Natural killer cell treated with Interleukin-12 subunit alpha and Interleukin-12 subunit beta and Interleukin-15 and Interleukin-18, amount 100 ng/mL, for 72 hours (primary cell): ENCODE measurements around the gene SLAMF8. TPM values are rescaled to one million over a fixed set of nuclear protein-coding genes. Genes with fewer than 3 reads are reported as not detected.

Experiments
- ATAC-seq, 2 donors: fragments of 150-1000 bp; cut with Tn5 transposase in 1 of 2; sonication (Bioruptor Pico), chemical (Tn5 transposase) in 1 of 2; 2 replicates each; pipeline ENCODE4 v1.10.0; 2021
- DNase-seq: peaks from one replicate; pipeline ENCODE4 v3.0.0; 2022; ENCODE audit warnings: low spot score
- H3K27ac Mint-ChIP-seq, 2 donors: 1 replicate in 1 of 2; 2 replicates in 1 of 2; pipeline ENCODE4 v1.8.0; 2022; ENCODE audit warnings: mixed read lengths in 2 of 2, mild to moderate bottlenecking in 1 of 2, moderate library complexity in 1 of 2
- H3K27me3 Mint-ChIP-seq, 2 donors: 1 replicate in 1 of 2; 2 replicates in 1 of 2; pipeline ENCODE4 v1.8.0; 2022; ENCODE audit warnings: mixed read lengths in 2 of 2
- H3K36me3 Mint-ChIP-seq: one replicate; pipeline ENCODE4 v1.8.0; 2022; ENCODE audit warnings: mixed read lengths
- H3K4me1 Mint-ChIP-seq, 2 donors: 1 replicate in 1 of 2; 2 replicates in 1 of 2; pipeline ENCODE4 v1.8.0; 2022; ENCODE audit warnings: low read depth in 2 of 2, mixed read lengths in 2 of 2, mild to moderate bottlenecking in 1 of 2
- H3K4me3 Mint-ChIP-seq: one replicate; pipeline ENCODE4 v1.8.0; 2022; ENCODE audit warnings: mixed read lengths
- H3K9me3 Mint-ChIP-seq: 2 replicates; pipeline ENCODE4 v1.8.0; 2022; ENCODE audit warnings: mixed read lengths
- total RNA-seq, 2 donors: library from RNA; stranded (reverse); gene quantifications; one replicate each; pipeline ENCODE4 v1.2.3, GENCODE V29; 2022

SLAMF8 gene
- 1 to 10 TPM in 1 of 2 donors, under 1 TPM in 1; 0.29 to 2.1 TPM for total RNA-seq

- H3K4me1 Mint-ChIP-seq = peaks cover 79 to 80% of the 10 kb centered on the region in 2 donors
- peak within 1 kb of the TSS; percentile 77 for H3K4me3 Mint-ChIP-seq
- ATAC-seq = peak; percentile 93
- H3K9me3 Mint-ChIP-seq = no peaks in the 10 kb centered on the region
- H3K27ac Mint-ChIP-seq = peak within 1 kb of the TSS; percentile 85 to 95
- peaks cover 10% of the 10 kb centered on the region for H3K36me3 Mint-ChIP-seq
- H3K27me3 Mint-ChIP-seq = peaks cover 17 to 26% of the 10 kb centered on the region in 2 donors
- DNase-seq = peak; percentile 88
Measured at GRCh38 chr1:159826441-159827101, at the start of gene SLAMF8. TSS of gene SLAMF8 (plus strand) at chr1:159826873. CDS start at chr1:159826899, 26 bp downstream.

- DNase-seq = no peak
- no peak for ATAC-seq
- Mint-ChIP-seq H3K27ac (peak overlapping the region in 1 of 2 donors; percentile 17), H3K4me3 (no peak overlapping the region), H3K4me1 (peaks cover 9 to 21% of the 10 kb centered on the region in 2 donors), H3K27me3 (peaks cover 2 to 9% of the 10 kb centered on the region in 2 donors), H3K36me3 (no peaks in the 10 kb centered on the region), H3K9me3 (no peaks in the 10 kb centered on the region)
Measured at GRCh38 chr1:159778266-159778665, 48.4 kb upstream of the SLAMF8 start.

GRCh38 chr1:159779403-159779851 lies 47.2 kb upstream of the SLAMF8 start:
- Mint-ChIP-seq H3K4me3 (peak overlapping the region; percentile 81), H3K27ac (peak overlapping the region in 1 of 2 donors; percentile 32), H3K9me3 (no peaks in the 10 kb centered on the region), H3K36me3 (no peaks in the 10 kb centered on the region), H3K27me3 (peaks cover 0 to 5% of the 10 kb centered on the region in 2 donors), H3K4me1 (peaks cover 9 to 27% of the 10 kb centered on the region in 2 donors)
- DNase-seq (no peak), ATAC-seq (no peak)

GRCh38 chr1:159780583-159781582 lies 45.8 kb upstream of the SLAMF8 start, which contains the start of gene DUSP23:
TSS of gene DUSP23 (plus strand) at chr1:159780962. CDS start at chr1:159781101, 139 bp downstream.
- Mint-ChIP-seq H3K27ac (peak within 1 kb of the TSS in 1 of 2 donors; percentile 32), H3K27me3 (peaks cover 0 to 5% of the 10 kb centered on the region in 2 donors), H3K4me1 (peaks cover 9 to 29% of the 10 kb centered on the region in 2 donors), H3K36me3 (no peaks in the 10 kb centered on the region), H3K4me3 (peak within 1 kb of the TSS; percentile 81), H3K9me3 (no peaks in the 10 kb centered on the region)
- DNase-seq (peak; percentile 96), ATAC-seq (peak; percentile 98 to 99)

GRCh38 chr1:159781992-159782391 lies 44.7 kb upstream of the SLAMF8 start:
- H3K4me3 Mint-ChIP-seq = peak overlapping the region; percentile 73
- no peaks in the 10 kb centered on the region for H3K9me3 Mint-ChIP-seq
- DNase-seq (no peak), ATAC-seq (no peak)
- H3K36me3 Mint-ChIP-seq = no peaks in the 10 kb centered on the region
- H3K27me3 Mint-ChIP-seq = peaks cover 0 to 5% of the 10 kb centered on the region in 2 donors
- no peak overlapping the region for H3K27ac Mint-ChIP-seq
- H3K4me1 Mint-ChIP-seq = peaks cover 9 to 29% of the 10 kb centered on the region in 2 donors

- Mint-ChIP-seq H3K9me3 (no peaks in the 10 kb centered on the region), H3K36me3 (no peaks in the 10 kb centered on the region), H3K27me3 (no peaks in the 10 kb centered on the region), H3K4me3 (no peak overlapping the region), H3K4me1 (peaks cover 9 to 29% of the 10 kb centered on the region in 2 donors), H3K27ac (no peak overlapping the region)
- no peak for ATAC-seq
- no peak for DNase-seq
Measured at GRCh38 chr1:159783724-159784123, 42.9 kb upstream of the SLAMF8 start.

- ATAC-seq = no peak
- DNase-seq = no peak
- H3K4me1 Mint-ChIP-seq = peaks cover under 1 to 12% of the 10 kb centered on the region in 2 donors
- no peaks in the 10 kb centered on the region for H3K36me3 Mint-ChIP-seq
- no peak overlapping the region for H3K27ac Mint-ChIP-seq
- no peaks in the 10 kb centered on the region for H3K9me3 Mint-ChIP-seq
- peaks cover 8 to 9% of the 10 kb centered on the region in 2 donors for H3K27me3 Mint-ChIP-seq
- H3K4me3 Mint-ChIP-seq = no peak overlapping the region
Measured at GRCh38 chr1:159786465-159786864, 40.2 kb upstream of the SLAMF8 start.

- DNase-seq (no peak), ATAC-seq (no peak)
- Mint-ChIP-seq H3K4me1 (peaks cover 0 to 8% of the 10 kb centered on the region in 2 donors), H3K4me3 (no peak overlapping the region), H3K9me3 (no peaks in the 10 kb centered on the region), H3K36me3 (no peaks in the 10 kb centered on the region), H3K27ac (no peak overlapping the region), H3K27me3 (peaks cover 9 to 10% of the 10 kb centered on the region in 2 donors)
Measured at GRCh38 chr1:159786966-159787365, 39.7 kb upstream of the SLAMF8 start.

- H3K9me3 Mint-ChIP-seq = no peaks in the 10 kb centered on the region
- peaks cover 9 to 17% of the 10 kb centered on the region in 2 donors for H3K27me3 Mint-ChIP-seq
- no peak overlapping the region for H3K4me3 Mint-ChIP-seq
- no peaks in the 10 kb centered on the region for H3K36me3 Mint-ChIP-seq
- ATAC-seq = no peak
- H3K27ac Mint-ChIP-seq = no peak overlapping the region
- H3K4me1 Mint-ChIP-seq = no peaks in the 10 kb centered on the region
- no peak for DNase-seq
Measured at GRCh38 chr1:159790237-159790917, 36.3 kb upstream of the SLAMF8 start.

- Mint-ChIP-seq H3K27ac (no peak overlapping the region), H3K36me3 (no peaks in the 10 kb centered on the region), H3K4me3 (no peak overlapping the region), H3K9me3 (no peaks in the 10 kb centered on the region), H3K4me1 (no peaks in the 10 kb centered on the region), H3K27me3 (peaks cover 9 to 17% of the 10 kb centered on the region in 2 donors)
- no peak for ATAC-seq
- DNase-seq = no peak
Measured at GRCh38 chr1:159791031-159791430, 35.6 kb upstream of the SLAMF8 start.

- H3K4me3 Mint-ChIP-seq = no peak overlapping the region
- DNase-seq = no peak
- no peak for ATAC-seq
- H3K27me3 Mint-ChIP-seq = peaks cover 9 to 17% of the 10 kb centered on the region in 2 donors
- no peaks in the 10 kb centered on the region for H3K36me3 Mint-ChIP-seq
- H3K4me1 Mint-ChIP-seq = no peaks in the 10 kb centered on the region
- no peaks in the 10 kb centered on the region for H3K9me3 Mint-ChIP-seq
- no peak overlapping the region for H3K27ac Mint-ChIP-seq
Measured at GRCh38 chr1:159791461-159791860, 35.2 kb upstream of the SLAMF8 start.

GRCh38 chr1:159795534-159795933 lies 31.1 kb upstream of the SLAMF8 start:
- Mint-ChIP-seq H3K4me1 (peaks cover 14 to 26% of the 10 kb centered on the region in 2 donors), H3K27me3 (peaks cover 7 to 19% of the 10 kb centered on the region in 2 donors), H3K4me3 (no peak overlapping the region), H3K36me3 (no peaks in the 10 kb centered on the region), H3K27ac (no peak overlapping the region), H3K9me3 (no peaks in the 10 kb centered on the region)
- DNase-seq (no peak), ATAC-seq (no peak)

- Mint-ChIP-seq H3K4me3 (no peak overlapping the region), H3K4me1 (peaks cover 47 to 60% of the 10 kb centered on the region in 2 donors)
Measured at GRCh38 chr1:159798893-159799292, 27.8 kb upstream of the SLAMF8 start.

More at GRCh38 chr1:159798893-159799292, 27.8 kb upstream of the SLAMF8 start:
- Mint-ChIP-seq H3K9me3 (no peaks in the 10 kb centered on the region), H3K36me3 (no peaks in the 10 kb centered on the region), H3K27ac (no peak overlapping the region), H3K27me3 (peaks cover 0 to 6% of the 10 kb centered on the region in 2 donors)
- ATAC-seq (peak in 1 of 2 donors; percentile 40), DNase-seq (no peak)
